Stimulated activated CD4-positive, alpha-beta T cell treated with anti-CD3 and anti-CD28 coated beads, TNF-alpha, amount 100 ng/mL, for 48 hours (primary cell): ENCODE data around the gene BICC1.

Source experiments
- DNase-seq, 3 donors: peaks; one replicate each; pipeline ENCODE4 v3.0.0-alpha.2; 2020; ENCODE audit warnings: low read depth in 3 of 3

The BICC1 gene

DNA sequence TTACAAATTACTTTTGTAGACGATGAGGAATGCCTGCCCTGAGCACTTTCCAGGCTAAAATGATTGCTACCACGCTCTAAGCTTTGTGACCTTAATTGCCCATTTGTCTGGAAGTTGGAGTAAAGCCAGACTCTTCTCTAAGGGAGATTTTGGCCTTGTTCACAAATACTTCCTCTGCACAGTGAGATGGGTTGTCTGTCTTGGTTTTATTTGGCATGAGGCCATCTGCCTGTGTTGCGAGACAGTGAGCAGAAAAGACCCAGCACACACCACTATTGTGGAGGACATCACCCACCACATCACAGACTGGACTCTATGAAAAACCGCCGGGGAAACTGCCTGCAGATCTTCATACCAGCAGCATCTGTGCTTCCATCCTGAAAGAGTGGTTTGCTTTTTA is 138.4 kb downstream of the BICC1 start:
- DNase-seq: no peak

DNA sequence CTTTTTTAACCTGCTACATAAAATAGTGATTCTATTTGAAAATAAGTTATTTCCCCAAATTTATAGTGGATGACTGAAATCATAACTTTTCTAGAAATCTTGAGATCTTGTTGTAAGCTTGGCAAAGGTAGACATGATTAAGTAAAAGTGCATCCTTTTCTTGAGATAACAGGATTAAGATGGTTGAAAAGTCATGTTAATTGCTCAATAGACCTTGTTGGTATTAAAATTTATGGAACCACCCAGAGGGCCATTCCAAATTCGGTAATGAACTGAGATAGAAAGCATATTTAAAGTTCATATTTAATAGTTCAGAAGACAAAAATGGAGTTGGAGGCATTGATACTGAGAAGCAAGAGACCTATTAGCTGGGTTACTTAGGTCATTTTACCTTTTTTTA is 139.1 kb downstream of the BICC1 start:
- no peak for DNase-seq

DNA sequence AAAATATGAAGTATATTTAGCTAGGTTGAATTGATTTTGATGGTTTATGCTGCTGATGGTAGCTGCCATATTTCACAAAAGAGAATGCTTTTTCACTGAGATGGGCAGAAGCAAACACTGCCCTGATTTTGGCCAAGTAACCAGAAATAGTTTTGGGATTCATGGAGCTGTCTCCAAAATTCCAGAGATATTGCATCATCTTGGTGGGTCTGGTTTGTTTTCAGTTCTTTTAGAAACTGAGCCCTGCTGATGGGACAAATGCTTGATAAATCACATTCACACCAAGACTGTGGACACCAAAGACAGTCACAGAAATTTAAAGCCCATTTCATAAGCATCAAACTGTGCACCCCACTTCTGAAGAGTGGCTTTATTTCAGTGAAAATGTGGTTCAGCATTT is 140.5 kb downstream of the BICC1 start:
- no peak for DNase-seq

DNA sequence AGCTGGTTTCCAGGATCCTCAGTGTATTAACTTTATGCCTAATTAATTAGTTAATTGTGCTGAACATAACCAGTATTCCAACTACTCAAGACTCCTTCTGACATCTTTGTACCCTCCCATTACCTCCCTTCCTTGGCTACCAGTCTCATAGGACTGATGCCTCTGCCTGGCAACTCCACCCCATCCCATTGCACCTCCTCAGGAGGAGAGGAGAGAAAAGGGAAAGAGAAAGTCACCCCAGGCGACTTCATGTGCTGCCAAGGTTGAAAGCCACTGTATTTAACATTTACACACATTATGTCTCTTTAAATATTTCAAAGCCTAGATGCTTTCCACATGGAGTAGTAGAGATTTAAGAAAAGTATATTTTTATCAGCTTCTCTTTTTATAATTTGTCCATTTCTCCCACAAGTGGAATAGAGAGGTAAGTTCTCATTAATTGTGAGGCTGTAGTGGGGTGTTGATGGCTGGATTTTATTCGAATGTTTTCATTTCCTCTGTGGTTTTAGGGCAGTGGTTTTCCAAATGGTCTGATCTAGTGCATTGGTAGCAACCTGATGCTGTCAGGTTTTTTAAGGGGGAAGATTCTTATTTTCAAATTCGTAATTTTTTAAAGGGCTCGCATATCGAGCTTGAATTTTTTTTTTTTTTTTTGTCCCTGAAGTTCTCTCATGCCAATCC is 148.0 kb downstream of the BICC1 start:
- DNase-seq: no peak

DNA sequence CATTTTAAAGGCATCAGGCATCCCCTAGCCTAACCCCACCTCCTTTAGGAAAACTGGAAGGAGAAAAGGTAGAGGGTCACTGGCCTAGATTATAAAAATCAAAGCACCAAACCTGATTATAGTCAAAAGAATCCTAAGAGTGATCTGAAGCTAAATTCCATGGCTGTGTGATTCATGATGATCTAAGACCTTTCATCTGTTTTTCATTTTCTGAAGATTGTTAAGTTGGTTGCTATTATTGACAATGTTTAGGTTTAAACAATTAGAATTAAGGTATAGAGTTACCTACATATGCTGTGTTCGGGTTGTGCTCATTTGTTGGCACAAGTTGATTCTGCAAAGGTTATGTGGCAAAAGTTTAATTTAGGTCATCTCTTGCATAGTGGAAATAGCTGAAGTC is 148.7 kb downstream of the BICC1 start:
- no peak for DNase-seq

DNA sequence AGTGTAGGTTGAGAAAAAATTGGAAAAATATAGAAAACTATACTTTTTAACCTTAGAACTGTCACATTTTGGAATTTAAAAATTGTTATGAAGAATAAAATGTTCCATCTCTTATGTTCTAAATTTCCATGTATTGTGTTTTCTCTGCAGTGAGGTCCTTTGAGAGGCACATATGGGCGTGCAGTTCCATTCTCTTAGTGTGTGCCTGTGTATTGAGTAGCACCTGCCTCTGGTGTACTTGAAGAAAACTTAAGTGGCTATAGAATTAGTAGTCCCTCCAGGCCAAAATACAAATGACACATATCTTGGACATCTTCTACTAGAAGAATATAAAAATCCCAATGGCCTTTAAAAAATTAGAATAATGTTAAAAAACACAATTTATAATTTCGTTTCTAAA is 149.2 kb downstream of the BICC1 start:
- DNase-seq: no peak

DNA sequence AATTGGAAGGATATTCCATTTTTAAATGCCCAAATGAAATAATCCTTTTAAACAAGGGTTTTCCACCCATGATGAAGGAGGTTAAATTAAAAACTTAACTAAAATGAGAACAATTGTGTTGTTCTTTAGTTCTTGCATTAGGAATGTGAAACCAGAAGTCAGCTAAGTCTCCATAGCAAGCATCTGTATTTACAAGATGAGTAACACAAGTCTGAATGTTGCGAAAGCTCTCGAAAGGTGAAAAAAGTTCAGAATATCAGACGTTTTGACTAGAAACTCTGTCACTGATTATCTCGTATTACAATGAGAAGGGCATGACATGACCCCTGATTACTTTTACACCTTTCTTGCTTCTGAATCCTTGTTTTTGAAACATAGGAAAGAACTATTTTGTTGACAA is 149.6 kb downstream of the BICC1 start:
- DNase-seq: no peak

DNA sequence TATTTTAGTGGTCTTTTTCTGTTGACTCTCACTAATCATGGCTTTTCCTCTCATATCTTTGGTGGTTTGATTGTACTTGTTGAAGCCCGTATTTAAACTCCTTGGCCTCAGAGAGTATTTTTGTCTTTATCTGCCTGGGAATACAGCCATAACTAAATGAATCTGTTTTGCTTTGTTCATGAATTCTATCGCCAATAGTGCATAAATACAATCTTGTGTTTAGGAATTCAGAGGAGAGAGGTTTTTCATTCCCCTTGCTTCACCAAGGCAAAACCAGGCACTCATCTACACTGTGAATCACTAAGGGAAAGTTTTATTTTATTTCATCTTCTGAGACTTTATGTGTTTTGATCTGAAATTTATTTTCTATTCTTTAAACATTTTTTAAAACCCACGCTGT is 152.7 kb downstream of the BICC1 start:
- DNase-seq: no peak

DNA sequence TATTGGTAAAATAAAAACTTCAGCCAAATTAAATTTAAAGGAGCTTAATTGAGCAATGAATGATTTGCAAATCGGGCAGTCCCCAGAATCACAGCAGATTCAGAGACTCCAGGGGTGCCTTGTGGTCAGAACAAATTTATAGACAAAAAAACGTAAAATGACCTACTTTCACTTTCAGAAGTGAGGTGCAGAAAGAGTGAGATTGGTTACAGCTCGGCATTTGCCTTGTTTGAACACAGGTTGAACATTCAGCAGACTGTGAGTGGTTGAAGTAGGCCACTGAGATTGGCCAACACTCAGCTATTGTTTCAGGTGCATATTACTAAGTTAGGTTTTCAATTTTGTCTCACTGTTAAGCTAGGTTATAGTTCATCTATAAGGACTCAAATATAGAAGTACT is 153.4 kb downstream of the BICC1 start:
- no peak for DNase-seq

DNA sequence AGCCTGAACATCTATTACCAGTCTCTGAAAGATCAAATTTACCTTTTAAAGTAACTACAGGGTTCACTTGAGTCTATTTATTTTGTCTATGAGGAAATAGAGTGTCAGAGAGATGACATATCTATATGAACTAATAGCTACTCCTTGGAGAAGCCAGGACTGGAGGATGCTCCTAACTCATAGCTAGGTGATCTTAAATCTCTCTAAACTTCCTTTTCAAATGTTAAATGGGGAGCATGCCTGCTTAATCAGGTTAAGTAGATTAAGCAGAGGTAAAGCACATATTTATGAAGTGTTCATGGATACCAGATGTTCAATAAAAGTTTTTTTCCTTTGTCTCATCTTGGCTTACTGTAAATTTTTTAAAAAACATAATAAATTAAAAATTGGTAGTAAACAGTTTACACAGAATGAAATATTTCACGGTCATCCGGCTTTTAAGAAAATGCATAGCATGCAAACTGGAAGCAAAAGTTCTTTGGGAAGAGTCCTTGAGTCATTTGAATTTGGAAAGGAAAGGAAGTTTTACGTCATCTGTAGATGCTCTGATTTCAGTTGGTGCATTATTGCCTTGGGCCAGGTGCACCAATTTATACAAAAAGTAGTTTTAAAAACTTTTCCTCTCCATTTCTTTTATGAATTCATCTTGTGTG is 155.1 kb downstream of the BICC1 start:
- no peak for DNase-seq

DNA sequence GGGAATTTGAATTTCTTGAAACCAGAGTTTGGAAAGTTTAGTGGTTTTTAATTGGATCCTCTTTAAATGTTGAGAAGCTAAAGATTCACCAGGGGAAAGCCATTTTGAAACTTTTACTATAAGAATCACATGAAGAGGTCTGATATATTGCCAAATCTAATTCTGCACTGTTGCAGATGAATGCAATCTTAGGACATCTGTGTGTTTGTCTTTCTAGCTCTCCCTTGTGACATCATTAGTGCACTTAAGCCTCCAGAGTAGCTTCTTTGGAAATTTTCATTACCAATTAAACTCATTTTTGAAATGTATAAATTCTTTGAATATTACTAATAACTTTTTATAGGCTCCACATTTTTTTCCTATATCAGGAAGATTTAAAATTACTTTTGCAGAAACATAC is 160.2 kb downstream of the BICC1 start:
- no peak for DNase-seq

DNA sequence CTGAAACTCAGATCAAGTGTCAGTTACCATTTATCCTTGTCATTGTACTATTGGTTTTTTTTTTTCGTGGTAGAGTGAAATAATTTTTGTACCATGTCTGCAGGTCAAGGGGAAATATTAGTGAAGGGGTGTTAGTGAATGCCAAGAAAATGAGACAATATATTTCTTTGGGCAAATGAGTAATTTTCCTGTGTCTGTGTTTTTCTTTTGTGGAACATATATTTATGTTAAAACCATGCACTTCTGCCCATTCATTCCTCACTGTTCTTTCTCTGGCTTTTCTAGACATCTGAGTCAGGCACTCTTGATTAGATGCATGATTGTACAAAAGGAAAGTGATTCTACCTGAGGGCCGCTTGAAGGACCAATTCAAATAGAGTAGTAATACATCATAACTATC is 161.6 kb downstream of the BICC1 start:
- no peak for DNase-seq

DNA sequence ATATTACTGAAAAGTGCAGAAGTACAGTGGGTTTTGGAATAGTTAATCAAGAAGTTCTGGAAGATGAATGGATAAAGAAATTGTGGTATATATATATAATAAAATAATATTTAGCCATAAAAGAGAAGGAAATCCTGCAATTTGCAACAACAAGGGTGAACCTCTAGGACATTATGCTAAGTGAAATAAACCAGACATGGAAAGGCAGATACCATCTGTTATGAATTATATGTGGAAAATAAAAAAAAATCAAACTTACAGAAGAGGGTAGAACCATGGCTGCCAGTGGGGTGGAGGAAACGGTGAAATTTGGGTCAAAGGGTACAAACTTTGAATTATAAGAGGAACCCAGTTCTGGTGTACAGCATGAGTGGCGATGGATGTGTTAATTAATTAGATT is 162.6 kb downstream of the BICC1 start:
- DNase-seq: no peak

DNA sequence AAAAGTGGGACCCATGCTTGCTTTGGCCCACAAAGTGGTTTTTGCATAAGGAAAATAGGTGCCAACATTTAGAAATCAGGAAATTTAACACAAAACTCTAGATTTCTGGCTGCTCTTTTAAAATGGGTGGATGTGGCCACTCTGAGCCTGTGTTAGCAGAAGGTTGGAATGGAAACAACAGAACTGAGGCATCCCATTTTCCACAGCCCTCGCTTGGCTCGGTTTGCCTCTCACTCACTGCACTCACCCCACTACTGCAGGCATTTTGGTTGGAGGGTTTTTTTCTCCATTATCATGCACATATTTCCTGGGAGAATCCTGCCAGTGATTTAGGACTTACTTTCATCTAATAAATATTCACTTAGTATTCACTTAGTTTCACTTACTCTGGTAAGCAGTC is 178.9 kb downstream of the BICC1 start:
- DNase-seq: no peak

DNA sequence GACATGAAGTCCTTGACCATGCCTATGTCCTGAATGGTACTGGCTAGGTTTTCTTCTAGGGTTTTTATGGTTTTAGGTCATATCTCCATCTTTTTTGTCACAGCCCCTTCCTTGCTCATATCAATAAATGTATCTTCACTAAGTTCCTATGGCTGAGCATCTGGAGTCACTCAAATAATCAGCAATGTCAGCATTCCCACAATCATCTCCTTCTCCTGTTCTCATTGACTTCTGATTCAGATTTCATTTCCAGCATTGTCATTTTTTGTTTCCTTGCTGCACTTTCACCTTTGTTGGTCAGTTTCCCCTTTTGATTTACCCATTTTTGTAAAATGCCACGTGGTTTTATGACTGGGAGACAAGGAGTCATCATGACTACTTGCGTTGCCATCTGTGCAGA is 181.2 kb downstream of the BICC1 start:
- DNase-seq: no peak

DNA sequence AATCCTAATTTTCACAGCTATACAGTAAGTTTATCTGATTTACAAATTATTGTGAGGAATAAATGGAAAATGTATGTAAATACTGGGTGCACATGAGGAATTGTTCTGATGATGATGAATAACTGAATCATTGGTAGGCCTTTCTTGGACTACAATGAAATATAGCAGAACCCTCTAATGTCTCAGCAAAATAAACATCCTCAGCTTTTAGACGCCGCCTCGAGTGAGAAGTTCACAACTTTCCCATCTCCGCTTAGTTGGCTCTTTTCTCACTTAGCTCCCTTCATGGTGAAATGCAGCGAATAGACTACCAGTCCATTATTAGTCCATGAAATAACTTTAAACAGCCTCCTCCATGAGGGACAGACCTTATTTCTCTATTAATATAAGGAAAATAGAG is 182.3 kb downstream of the BICC1 start:
- DNase-seq: no peak

DNA sequence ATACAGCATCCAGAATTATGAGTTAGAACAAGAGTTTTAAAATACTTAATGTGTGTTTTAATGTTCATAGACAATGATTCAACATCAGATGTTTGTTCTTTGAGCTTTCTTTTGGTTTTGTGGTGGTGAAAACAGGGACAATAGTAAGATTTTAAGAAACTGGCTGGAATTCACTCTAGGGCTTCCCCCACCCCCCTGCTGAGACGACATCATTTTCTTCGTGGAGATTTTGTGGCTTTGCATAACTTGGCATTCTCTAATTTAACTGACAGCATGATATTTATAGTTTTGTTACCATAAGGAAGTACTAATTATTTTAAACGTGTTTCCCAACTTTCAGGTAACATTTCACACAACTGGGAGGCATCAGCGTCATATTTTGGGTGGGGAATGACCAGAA is 184.1 kb downstream of the BICC1 start:
- no peak for DNase-seq

DNA sequence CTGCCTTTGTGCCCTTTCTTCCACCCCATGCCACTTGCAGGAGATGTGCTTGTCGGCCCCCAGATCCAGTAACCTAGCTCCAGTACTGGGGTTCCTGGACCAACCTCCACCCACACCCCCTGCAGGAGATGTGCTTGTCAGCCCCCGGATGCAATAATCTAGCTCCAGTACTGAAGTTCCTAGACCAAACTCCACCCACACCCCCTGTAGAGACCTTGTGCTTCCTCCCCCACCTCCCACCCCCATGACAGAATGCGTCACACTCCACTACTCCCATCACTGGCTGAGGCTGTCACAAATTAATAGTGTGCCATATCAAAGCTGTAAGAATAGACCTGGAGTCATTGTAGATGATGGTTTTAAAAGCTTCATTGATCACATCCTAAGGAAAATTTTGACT is 185.0 kb downstream of the BICC1 start:
- no peak for DNase-seq

DNA sequence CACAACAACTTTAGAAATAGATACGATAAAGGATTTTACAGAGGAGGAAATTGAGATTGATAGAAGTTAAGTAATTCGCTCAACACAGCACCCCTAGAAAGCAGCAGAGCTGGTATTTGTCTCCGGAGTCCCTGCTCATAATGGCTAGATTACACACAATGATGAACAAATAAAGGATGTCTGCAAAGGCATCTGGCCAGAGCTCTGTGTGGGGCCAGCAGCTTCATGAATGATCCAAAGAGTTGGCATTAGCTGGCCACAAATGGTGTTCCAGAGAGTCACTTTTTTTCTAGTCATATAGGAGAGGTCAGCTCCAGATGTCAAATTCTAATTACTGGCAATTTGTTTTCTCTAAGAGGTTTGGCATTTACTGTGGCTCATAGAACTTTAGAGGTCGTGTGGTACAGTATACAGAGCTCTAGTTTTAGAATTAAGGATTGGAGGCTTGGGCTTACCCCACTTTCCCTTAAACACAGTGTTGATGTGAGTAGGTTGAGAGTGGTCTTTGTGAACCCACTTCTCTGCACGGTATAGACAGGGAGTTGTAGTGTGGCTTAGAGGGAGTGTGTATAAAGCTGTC is 186.2 kb downstream of the BICC1 start:
- DNase-seq: no peak

DNA sequence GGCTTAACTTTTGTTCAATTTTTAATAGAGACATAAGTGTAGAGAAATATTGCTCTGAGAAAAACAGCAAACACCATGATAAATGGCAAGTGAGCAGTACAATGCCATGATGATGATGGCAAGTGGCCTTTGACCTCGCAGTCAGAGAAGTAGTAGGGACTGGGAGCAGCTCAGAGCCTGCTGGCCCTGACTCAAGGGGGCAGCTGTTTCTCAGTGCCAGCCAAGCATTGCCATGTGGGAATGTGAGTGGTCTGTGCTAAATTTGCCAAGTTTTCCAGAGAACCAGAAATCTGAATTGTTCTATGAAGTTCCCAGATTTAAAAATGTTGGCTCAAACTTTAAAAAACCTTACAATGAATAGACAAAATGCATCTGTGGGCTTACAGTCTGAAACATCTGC is 187.9 kb downstream of the BICC1 start:
- no peak for DNase-seq

DNA sequence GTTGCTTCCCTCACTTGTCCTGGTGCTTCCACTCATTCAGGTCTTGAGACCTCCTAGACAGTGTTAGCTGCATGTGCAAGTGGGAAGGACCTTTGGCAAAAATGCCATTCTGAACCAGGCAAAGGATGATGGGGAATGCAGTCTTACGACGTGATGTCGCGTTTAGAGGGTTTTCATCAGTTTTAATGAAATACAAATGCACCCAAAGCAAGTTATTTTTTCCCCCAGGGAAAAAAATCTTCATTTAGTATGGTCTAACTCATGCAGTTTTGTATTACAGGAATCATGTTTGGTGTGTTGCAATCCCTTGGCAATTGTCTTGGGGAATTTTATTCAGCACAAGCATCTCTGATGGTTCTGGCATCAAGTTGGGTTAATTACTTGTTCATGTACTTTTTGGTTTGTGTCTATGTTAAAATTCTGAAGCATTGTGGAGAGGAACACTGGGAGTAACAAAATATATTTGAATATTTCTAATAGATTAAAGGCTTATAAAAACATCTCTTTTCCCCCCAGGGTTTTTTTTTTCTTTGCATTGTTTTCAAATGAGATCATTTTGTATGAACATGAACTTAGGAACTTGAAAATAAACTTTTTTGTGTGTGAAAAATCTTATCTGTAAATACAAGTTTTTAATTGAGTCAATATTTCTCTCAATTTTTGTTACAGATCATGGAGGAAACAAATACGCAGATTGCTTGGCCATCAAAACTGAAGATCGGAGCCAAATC is 188.9 kb downstream of the BICC1 start:
- DNase-seq: no peak

DNA sequence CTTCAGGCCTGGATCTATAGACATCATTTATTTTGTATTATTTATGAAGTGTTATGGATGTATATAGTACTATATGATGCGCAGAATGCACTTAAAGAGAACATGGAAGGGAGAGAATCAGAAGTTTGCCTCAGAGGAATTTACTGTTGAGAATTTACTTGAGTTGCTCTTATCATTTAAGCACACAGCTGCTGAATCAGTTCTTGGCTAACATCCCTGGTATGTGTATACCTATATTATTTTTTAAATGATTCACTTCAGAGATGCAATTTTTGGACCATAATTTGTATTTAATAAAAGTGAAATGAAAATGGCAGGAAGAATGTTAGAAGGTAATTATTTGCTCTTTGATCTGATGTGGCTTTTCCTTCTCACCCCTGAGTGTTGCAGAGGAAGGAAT is 191.6 kb downstream of the BICC1 start:
- no peak for DNase-seq

DNA sequence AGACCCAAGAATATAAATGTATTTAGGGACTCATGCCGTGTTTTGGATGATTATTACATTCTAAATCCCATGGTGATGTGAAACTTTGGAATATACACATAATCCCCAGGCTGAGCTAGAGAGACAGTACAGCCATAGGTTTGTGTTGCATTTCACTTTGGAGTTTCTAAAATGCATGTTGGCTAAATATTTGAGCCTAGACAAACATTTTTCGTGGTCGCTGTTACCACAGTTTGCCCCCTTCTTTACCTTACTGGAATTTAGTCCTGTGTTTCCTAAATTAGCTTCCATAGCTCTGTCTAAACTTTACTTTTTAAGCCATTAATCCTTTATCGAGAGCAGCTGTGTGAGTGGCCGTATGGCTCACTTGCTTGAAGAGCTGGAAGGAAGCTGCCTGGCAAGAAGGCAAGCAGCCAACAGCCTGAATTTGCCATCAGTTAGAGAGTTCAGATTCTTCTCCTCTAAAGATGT is 192.0 kb downstream of the BICC1 start:
- DNase-seq: no peak
